Skeletal muscle tissue (tissue), 5 donors: ENCODE results near the gene EDEM1. TPM values are rescaled to one million over a fixed set of nuclear protein-coding genes. Genes with fewer than 3 reads are reported as not detected.

Experiments
- H3K27ac ChIP-seq: one replicate; pipeline ENCODE4 v1.7.0; 2013; ENCODE audit warnings: mild to moderate bottlenecking, low read depth, low read length, inconsistent platforms
- H3K27me3 ChIP-seq, 3 donors: one replicate each; pipeline ENCODE4 v1.7.0; 2013; ENCODE audit warnings: low read length in 3 of 3; ENCODE audit not compliant: control insufficient read depth in 3 of 3, insufficient read depth in 3 of 3
- H3K36me3 ChIP-seq, 3 donors: one replicate each; pipeline ENCODE4 v1.7.0; 2013; ENCODE audit warnings: low read length in 3 of 3; ENCODE audit not compliant: control insufficient read depth in 3 of 3, insufficient read depth in 3 of 3
- H3K4me1 ChIP-seq, 3 donors: one replicate each; pipeline ENCODE4 v1.7.0; 2013; ENCODE audit warnings: low read length in 3 of 3, mild to moderate bottlenecking in 3 of 3; ENCODE audit not compliant: control insufficient read depth in 3 of 3, insufficient read depth in 3 of 3
- H3K4me3 ChIP-seq, 3 donors: one replicate each; pipeline ENCODE4 v1.7.0; 2013; ENCODE audit warnings: low read length in 3 of 3
- H3K9ac ChIP-seq, 3 donors: one replicate each; pipeline ENCODE4 v1.7.0; 2013; ENCODE audit warnings: low read length in 3 of 3, mild to moderate bottlenecking in 3 of 3, moderate library complexity in 2 of 3, low read depth in 1 of 3
- H3K9me3 ChIP-seq, 3 donors: one replicate each; pipeline ENCODE4 v1.7.0; 2013; ENCODE audit warnings: low read length in 3 of 3; ENCODE audit not compliant: control insufficient read depth in 3 of 3
- small RNA-seq: library from RNA; depleted of rRNA; stranded (forward); fragments of <200 nt; gene quantifications from one replicate; pipeline ENCODE3, GENCODE V24; 2014
- total RNA-seq: library from RNA; depleted of rRNA; stranded (reverse); fragments of >200 nt; gene quantifications from one replicate; pipeline ENCODE4 v1.2.3, GENCODE V29; 2014
- donor health status: Osteomylitis.

EDEM1 gene
- total RNA-seq, 1 donor from 2014 or later = 5.7 TPM

GRCh38 chr3:5260992-5261501, 73.5 kb downstream of the EDEM1 start:
- no peaks in the 10 kb centered on the region for H3K9me3 ChIP-seq
- H3K4me1 ChIP-seq = no peaks in the 10 kb centered on the region
- no peak overlapping the region for H3K27ac ChIP-seq
- H3K36me3 ChIP-seq = no peaks in the 10 kb centered on the region
- H3K9ac ChIP-seq = no peak overlapping the region
- H3K4me3 ChIP-seq = no peak overlapping the region
- no peaks in the 10 kb centered on the region for H3K27me3 ChIP-seq

GRCh38 chr3:5262507-5262906, 75.0 kb downstream of the EDEM1 start:
- Histone ChIP-seq H3K36me3 (no peaks in the 10 kb centered on the region), H3K27ac (no peak overlapping the region), H3K4me3 (no peak overlapping the region), H3K4me1 (no peaks in the 10 kb centered on the region), H3K9me3 (no peaks in the 10 kb centered on the region), H3K27me3 (no peaks in the 10 kb centered on the region), H3K9ac (no peak overlapping the region)

- Histone ChIP-seq H3K9ac (no peak overlapping the region), H3K27ac (no peak overlapping the region), H3K36me3 (no peaks in the 10 kb centered on the region), H3K4me3 (no peak overlapping the region), H3K4me1 (no peaks in the 10 kb centered on the region), H3K9me3 (no peaks in the 10 kb centered on the region), H3K27me3 (no peaks in the 10 kb centered on the region)
Observed at GRCh38 chr3:5264093-5264600, 76.6 kb downstream of the EDEM1 start.

- Histone ChIP-seq H3K4me1 (no peaks in the 10 kb centered on the region), H3K36me3 (no peaks in the 10 kb centered on the region), H3K9ac (no peak overlapping the region), H3K4me3 (no peak overlapping the region), H3K27ac (no peak overlapping the region), H3K27me3 (no peaks in the 10 kb centered on the region), H3K9me3 (no peaks in the 10 kb centered on the region)
Observed at GRCh38 chr3:5264896-5265770, 77.6 kb downstream of the EDEM1 start.

GRCh38 chr3:5267252-5267651, 79.7 kb downstream of the EDEM1 start:
- Histone ChIP-seq H3K27ac (no peak overlapping the region), H3K4me1 (no peaks in the 10 kb centered on the region), H3K9ac (no peak overlapping the region), H3K27me3 (no peaks in the 10 kb centered on the region), H3K36me3 (no peaks in the 10 kb centered on the region), H3K4me3 (no peak overlapping the region), H3K9me3 (no peaks in the 10 kb centered on the region)

GRCh38 chr3:5267889-5268288, 80.4 kb downstream of the EDEM1 start:
- Histone ChIP-seq H3K27ac (no peak overlapping the region), H3K36me3 (no peaks in the 10 kb centered on the region), H3K9me3 (no peaks in the 10 kb centered on the region), H3K4me3 (no peak overlapping the region), H3K9ac (no peak overlapping the region), H3K27me3 (no peaks in the 10 kb centered on the region), H3K4me1 (no peaks in the 10 kb centered on the region)

Small RNAs within 50 kb of the gene (small RNA-seq; reads per million reads assigned to genes)
- gene MIR4790 (not detected), gene RN7SL553P (not detected)

Other genes with a start within 250 kb of the EDEM1 start
- 11.0 TPM for gene BHLHE40, start 208.3 kb upstream of the EDEM1 start, total RNA-seq
- gene ARL8B, start 65.4 kb upstream of the EDEM1 start, total RNA-seq = 59.0 TPM